H1 (cell line): Measurements from ENCODE around the gene CDH1.

Experiments used
- ATF3 ChIP-seq: IDR thresholded peaks from 2 replicates; pipeline ENCODE4 v1.6.1; 2011; ENCODE audit warnings: low read depth, mild to moderate bottlenecking, low read length; ENCODE audit not compliant: insufficient read depth
- BCL11A ChIP-seq, 2 experiments: IDR thresholded peaks; one replicate each; pipeline ENCODE4 v1.6.1; 2011; ENCODE audit warnings: low read depth in 2 of 2, low read length in 2 of 2, mild to moderate bottlenecking in 2 of 2
- CTCF ChIP-seq, 3 experiments: IDR thresholded peaks; 1 replicate in 2 of 3; 2 replicates in 1 of 3; pipeline versions ENCODE4 v1.5.1 to v1.6.1; 2011; ENCODE audit warnings: low read length in 3 of 3, mild to moderate bottlenecking in 3 of 3, inconsistent platforms in 2 of 3, low read depth in 1 of 3, moderate library complexity in 1 of 3; ENCODE audit not compliant: insufficient read depth in 1 of 3; ENCODE audit errors: control extremely low read depth in 1 of 3
- EP300 ChIP-seq, 2 experiments: IDR thresholded peaks; 1 replicate in 1 of 2; 2 replicates in 1 of 2; pipeline ENCODE4 v1.6.1; 2011 to 2012; ENCODE audit warnings: low read depth in 2 of 2, low read length in 2 of 2, mild to moderate bottlenecking in 2 of 2, borderline replicate concordance in 1 of 2, inconsistent platforms in 1 of 2, moderate library complexity in 1 of 2
- JUN ChIP-seq: IDR thresholded peaks from 2 replicates; pipeline ENCODE4 v1.6.1; 2011; ENCODE audit warnings: low read depth, mild to moderate bottlenecking, improper control_type of control experiment, low read length
- POLR2A ChIP-seq, 2 experiments: IDR thresholded peaks; 1 replicate in 1 of 2; 2 replicates in 1 of 2; pipeline ENCODE4 v1.6.1; 2011; ENCODE audit warnings: low read depth in 2 of 2, low read length in 2 of 2, mild to moderate bottlenecking in 2 of 2; ENCODE audit errors: control extremely low read depth in 1 of 2
- POLR2AphosphoS5 ChIP-seq: IDR thresholded peaks from 2 replicates; pipeline ENCODE4 v1.6.1; 2011; ENCODE audit warnings: low read depth, low read length
- RAD21 ChIP-seq, 2 experiments: IDR thresholded peaks in 1 of 2; conservative IDR thresholded peaks in 1 of 2; 2 replicates each; pipeline ENCODE4 v1.6.1; 2011; ENCODE audit warnings: low read depth in 2 of 2, low read length in 2 of 2, improper control_type of control experiment in 1 of 2, inconsistent platforms in 1 of 2, mild to moderate bottlenecking in 1 of 2, moderate library complexity in 1 of 2
- RBBP5 ChIP-seq: IDR thresholded peaks from 2 replicates; pipeline ENCODE4 v1.7.1; 2012; ENCODE audit warnings: low read depth, mild to moderate bottlenecking, inconsistent platforms, low read length, moderate library complexity, borderline replicate concordance
- SP1 ChIP-seq: IDR thresholded peaks from 2 replicates; pipeline ENCODE4 v1.6.1; 2011; ENCODE audit warnings: low read depth, low read length
- SRF ChIP-seq: IDR thresholded peaks from 2 replicates; pipeline ENCODE4 v1.6.1; 2011; ENCODE audit warnings: mild to moderate bottlenecking, low read depth, low read length, moderate library complexity
- YY1 ChIP-seq: IDR thresholded peaks from 2 replicates; pipeline ENCODE4 v1.6.1; 2011; ENCODE audit warnings: low read depth, mild to moderate bottlenecking, low read length
- ZNF274 ChIP-seq: IDR thresholded peaks from 2 replicates; pipeline ENCODE4 v1.7.0; 2012; ENCODE audit warnings: low read length, borderline replicate concordance; ENCODE audit errors: extremely low read depth

GRCh38 chr16:68772871-68773270, 35.8 kb downstream of the CDH1 start:
- TF ChIP-seq POLR2A (IDR thresholded peaks at IDR 0.05; ENCODE audit: control extremely low read depth in 1 of 2, low read depth in 2 of 2, low read length in 2 of 2): no peak
- no peak for TF ChIP-seq RAD21 (IDR thresholded peaks at IDR 0.05 in 1 of 2, conservative IDR thresholded peaks at IDR 0.05 in 1 of 2; ENCODE audit: low read depth in 2 of 2, low read length in 2 of 2)
- no peak for TF ChIP-seq POLR2AphosphoS5
- TF ChIP-seq CTCF (IDR thresholded peaks at IDR 0.05; ENCODE audit: control extremely low read depth in 1 of 3, insufficient read depth in 1 of 3, low read depth in 1 of 3, low read length in 3 of 3): no peak
- no peak for TF ChIP-seq SRF
- no peak for TF ChIP-seq ZNF274
- TF ChIP-seq JUN: no peak
- TF ChIP-seq BCL11A (IDR thresholded peaks at IDR 0.05; ENCODE audit: low read depth in 2 of 2, low read length in 2 of 2): no peak
- no peak for TF ChIP-seq YY1
- no peak for TF ChIP-seq RBBP5
- no peak for TF ChIP-seq EP300 (IDR thresholded peaks at IDR 0.05; ENCODE audit: borderline replicate concordance in 1 of 2, low read depth in 2 of 2, low read length in 2 of 2)
- no peak for TF ChIP-seq SP1
- TF ChIP-seq ATF3: no peak
